ENCODE data around the gene DNAJC5. TPM values are rescaled to one million over a fixed set of nuclear protein-coding genes. Genes with fewer than 3 reads are reported as not detected.

DNAJC5 gene
- total RNA-seq, 3 donors from 2014 or later, result 31.1 to 37.9 (median 37.0) TPM

DNA sequence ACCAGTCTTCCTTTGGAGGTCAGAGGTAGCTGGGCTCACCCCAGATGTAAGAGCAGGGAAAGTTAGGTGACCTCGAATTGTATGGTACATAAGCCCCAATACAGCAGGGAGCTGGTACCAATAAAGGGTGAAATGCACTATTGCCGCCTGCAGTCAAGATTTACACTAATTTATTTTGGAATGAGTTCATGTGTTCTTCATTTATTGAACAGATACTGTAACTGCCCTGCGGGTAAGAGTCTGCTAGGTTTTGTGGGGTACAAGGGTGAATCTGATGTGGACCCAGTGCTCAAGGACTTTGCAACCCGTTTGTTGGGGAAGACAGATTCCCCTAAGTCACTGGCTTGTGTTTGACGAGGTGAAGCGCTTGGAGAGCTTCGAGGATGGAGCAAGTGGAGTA is 2.5 kb upstream of the DNAJC5 start:
- DNase-seq (ENCODE audit: low spot score in 2 of 2), result no peak
- H3K27ac ChIP-seq, result no peak overlapping the region
- no peaks in the 10 kb centered on the region for H3K36me3 ChIP-seq
- H3K4me1 ChIP-seq, result peaks cover 7 to 20% of the 10 kb centered on the region in 2 donors
- intact Hi-C loops (cut with DNase I; ENCODE audit: low total_unique reads), result loop anchor here (10.0 kb wide), 1 partner anchor 82 kb away; the partner anchor contains the start of gene SAMD10
- TF ChIP-seq, protein P1, sequence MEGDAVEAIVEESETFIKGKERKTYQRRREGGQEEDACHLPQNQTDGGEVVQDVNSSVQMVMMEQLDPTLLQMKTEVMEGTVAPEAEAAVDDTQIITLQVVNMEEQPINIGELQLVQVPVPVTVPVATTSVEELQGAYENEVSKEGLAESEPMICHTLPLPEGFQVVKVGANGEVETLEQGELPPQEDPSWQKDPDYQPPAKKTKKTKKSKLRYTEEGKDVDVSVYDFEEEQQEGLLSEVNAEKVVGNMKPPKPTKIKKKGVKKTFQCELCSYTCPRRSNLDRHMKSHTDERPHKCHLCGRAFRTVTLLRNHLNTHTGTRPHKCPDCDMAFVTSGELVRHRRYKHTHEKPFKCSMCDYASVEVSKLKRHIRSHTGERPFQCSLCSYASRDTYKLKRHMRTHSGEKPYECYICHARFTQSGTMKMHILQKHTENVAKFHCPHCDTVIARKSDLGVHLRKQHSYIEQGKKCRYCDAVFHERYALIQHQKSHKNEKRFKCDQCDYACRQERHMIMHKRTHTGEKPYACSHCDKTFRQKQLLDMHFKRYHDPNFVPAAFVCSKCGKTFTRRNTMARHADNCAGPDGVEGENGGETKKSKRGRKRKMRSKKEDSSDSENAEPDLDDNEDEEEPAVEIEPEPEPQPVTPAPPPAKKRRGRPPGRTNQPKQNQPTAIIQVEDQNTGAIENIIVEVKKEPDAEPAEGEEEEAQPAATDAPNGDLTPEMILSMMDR (IDR thresholded peaks at IDR 0.05), result no peak
- no peak for TF ChIP-seq POLR2AphosphoS5 (IDR thresholded peaks at IDR 0.05)
- TF ChIP-seq POLR2A (IDR thresholded peaks at IDR 0.05), result no peak
- no peaks in the 10 kb centered on the region for H3K9me3 ChIP-seq
- H3K4me3 ChIP-seq, result no peak overlapping the region
- H3K27me3 ChIP-seq, result no peaks in the 10 kb centered on the region

DNA sequence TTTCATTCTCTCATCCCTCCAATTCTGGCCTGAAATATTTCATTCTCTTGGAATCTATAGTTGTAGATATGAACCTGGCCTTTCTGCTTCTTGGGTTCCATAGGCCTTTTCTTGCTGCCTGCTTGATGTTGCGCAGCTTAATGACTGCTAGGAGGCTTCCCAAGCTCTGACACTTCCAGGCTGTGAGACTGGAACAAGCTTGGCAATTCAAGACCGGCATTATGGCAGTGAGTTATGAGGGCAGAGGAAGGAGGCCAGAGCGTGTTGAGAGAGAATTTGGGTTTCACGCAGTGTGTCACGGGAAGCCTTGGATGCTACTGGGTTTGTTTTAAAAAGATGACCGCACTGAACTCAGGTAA is 948 bp upstream of the DNAJC5 start:
- Histone ChIP-seq H3K4me1 (peaks cover 7 to 20% of the 10 kb centered on the region in 2 donors), H3K36me3 (no peaks in the 10 kb centered on the region), H3K4me3 (peak overlapping the region; percentile 65 to 85 (median 66)), H3K27me3 (no peaks in the 10 kb centered on the region), H3K27ac (peak overlapping the region; percentile 63 to 91), H3K9me3 (no peaks in the 10 kb centered on the region)
- intact Hi-C loops (cut with DNase I; ENCODE audit: low total_unique reads), result loop anchor here (10.0 kb wide), 1 partner anchor 81 kb away; the partner anchor contains the start of gene SAMD10
- TF ChIP-seq POLR2AphosphoS5 (IDR thresholded peaks at IDR 0.05), result no peak
- DNase-seq (ENCODE audit: low spot score in 2 of 2), result no peak

DNA sequence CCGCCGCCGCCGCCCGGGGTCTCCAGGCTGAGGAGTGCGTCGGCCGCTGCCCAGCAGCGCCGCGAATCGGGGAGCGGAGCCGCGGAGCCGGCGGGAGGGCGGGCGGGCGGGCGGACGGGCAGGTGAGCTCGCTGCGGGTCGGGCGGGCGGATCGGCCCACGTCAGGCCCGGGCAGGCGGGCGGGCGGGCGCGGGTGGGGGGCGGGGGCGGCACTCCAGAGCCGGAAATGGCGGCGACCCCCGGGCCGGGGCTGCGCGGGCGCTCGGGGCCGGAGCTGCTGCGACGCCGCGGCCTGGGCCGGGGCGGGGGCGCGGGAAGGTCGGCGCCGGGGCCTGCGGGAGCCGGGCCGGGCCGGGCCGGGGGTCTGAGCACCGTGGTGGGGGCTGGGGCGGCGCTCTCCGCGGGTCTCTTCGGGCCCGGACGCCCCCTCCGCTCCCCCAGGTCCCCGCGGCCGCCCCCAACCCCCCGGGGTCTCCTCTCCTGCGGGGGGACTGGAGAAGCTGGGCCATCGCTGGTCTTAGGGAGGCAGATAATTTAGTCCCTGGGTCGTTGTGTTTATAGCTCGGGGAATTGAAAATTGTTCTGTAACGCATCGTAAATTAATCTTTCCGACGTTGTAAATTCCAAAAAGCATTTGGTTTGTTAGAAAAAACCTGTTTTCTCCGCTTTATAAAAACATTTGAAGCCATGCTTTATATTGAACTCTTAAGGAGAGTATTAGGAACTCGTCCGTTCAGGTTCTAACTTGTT is 451 bp downstream of the DNAJC5 start:
- no peaks in the 10 kb centered on the region for H3K9me3 ChIP-seq
- peak overlapping the region; percentile 76 to 91 for H3K27ac ChIP-seq

DNA sequence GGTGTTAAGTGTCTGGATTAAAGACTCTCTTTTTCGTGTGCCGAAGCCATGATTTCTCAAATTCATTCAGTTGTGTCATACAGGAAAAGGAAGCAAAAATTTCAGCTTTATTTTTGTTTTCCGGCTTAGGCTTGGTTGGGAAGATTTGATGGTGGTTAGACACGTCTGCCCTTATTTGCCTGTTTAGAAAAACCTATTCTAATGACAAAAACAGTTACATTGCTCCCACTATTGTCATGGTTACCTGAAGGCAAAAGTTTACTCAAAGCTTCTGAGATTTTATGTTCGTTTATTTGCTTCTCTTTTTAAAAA is 982 bp downstream of the DNAJC5 start:
- intact Hi-C loops (cut with DNase I; ENCODE audit: low total_unique reads), result loop anchor here (10.0 kb wide), 1 partner anchor 79 kb away; the partner anchor contains the start of gene SAMD10
- TF ChIP-seq, protein P1 (IDR thresholded peaks at IDR 0.05), result no peak
- no peak for TF ChIP-seq POLR2AphosphoS5 (IDR thresholded peaks at IDR 0.05)
- TF ChIP-seq POLR2A (IDR thresholded peaks at IDR 0.05), result no peak
- H3K27ac ChIP-seq, result peak overlapping the region; percentile 76 to 91

More for the DNA sequence above, 451 bp downstream of the DNAJC5 start:
- Histone ChIP-seq H3K36me3 (no peaks in the 10 kb centered on the region), H3K4me3 (peak overlapping the region; percentile 65 to 85 (median 66)), H3K27me3 (no peaks in the 10 kb centered on the region), H3K4me1 (peaks cover 3 to 10% of the 10 kb centered on the region in 2 donors)
- TF ChIP-seq POLR2AphosphoS5 (IDR thresholded peaks at IDR 0.05) (no peak), POLR2A (IDR thresholded peaks at IDR 0.05) (no peak)
- intact Hi-C loops (cut with DNase I; ENCODE audit: low total_unique reads), result loop anchor here (10.0 kb wide), 1 partner anchor 79 kb away; the partner anchor contains the start of gene SAMD10
- DNase-seq (ENCODE audit: low spot score in 2 of 2), result no peak

DNA sequence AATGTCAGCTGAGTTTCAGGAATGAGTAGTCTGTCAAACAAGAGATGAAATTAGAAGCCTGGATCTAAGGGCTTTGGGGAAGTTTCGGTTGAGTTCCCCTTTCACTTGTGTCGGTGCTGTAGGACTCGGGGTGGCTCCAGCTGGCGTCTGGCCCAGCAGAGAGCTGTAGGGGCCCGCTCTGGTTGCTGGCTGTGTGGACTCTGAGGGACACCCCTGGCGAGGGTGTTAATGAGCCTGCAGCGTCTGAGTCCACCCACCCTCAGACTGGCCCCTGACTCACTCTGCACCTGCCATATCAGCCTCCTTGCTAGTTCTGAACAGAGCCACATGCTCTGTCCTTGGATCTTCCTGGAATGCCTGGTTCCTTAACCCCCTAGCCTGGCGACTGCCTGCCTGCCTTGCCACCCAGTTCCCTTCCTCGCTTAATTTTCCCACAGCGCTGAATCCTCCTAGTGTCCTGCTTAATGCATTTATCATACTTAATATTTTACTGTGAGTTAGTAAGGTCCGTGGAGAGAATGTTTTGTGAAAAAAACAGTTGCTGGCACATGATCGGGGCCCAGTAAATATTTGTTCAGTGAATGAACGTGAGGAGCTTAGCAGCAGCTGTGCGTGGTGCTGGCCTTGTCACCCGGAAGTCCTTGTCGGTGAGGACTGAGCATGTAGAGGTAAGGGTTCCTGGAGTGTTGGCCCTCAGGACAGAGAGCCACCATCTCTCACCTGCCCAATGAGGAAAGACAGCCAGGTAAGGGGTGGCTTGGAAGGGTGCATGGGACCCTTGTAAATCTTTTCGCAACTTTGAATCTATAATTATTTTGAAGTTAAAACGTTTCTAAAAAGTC is 1.6 kb downstream of the DNAJC5 start:
- Histone ChIP-seq H3K4me3 (peak overlapping the region; percentile 65 to 85 (median 66)), H3K27me3 (no peaks in the 10 kb centered on the region), H3K4me1 (peaks cover 3 to 10% of the 10 kb centered on the region in 2 donors), H3K9me3 (no peaks in the 10 kb centered on the region), H3K27ac (peak overlapping the region; percentile 76 to 91), H3K36me3 (no peaks in the 10 kb centered on the region)
- DNase-seq (ENCODE audit: low spot score in 2 of 2), result no peak
- intact Hi-C loops (cut with DNase I; ENCODE audit: low total_unique reads), result loop anchor here (10.0 kb wide), 1 partner anchor 78 kb away; the partner anchor contains the start of gene SAMD10
- TF ChIP-seq, protein P1 (IDR thresholded peaks at IDR 0.05), result no peak
- TF ChIP-seq POLR2AphosphoS5 (IDR thresholded peaks at IDR 0.05) (no peak), POLR2A (IDR thresholded peaks at IDR 0.05) (no peak)

More for the DNA sequence above, 982 bp downstream of the DNAJC5 start:
- Histone ChIP-seq H3K4me3 (peak overlapping the region; percentile 65 to 85 (median 66)), H3K9me3 (no peaks in the 10 kb centered on the region), H3K4me1 (peaks cover 3 to 10% of the 10 kb centered on the region in 2 donors), H3K36me3 (no peaks in the 10 kb centered on the region), H3K27me3 (no peaks in the 10 kb centered on the region)
- DNase-seq (ENCODE audit: low spot score in 2 of 2), result no peak

Data from breast epithelium (tissue), 4 donors.